ENCODE data around the gene PRICKLE2. TPM values are rescaled to one million over a fixed set of nuclear protein-coding genes. Genes with fewer than 3 reads are reported as not detected.
A peak's percentile ranks its signal among the peaks of the same experiment; 100 is the strongest.

PRICKLE2 gene
- total RNA-seq, 1 donor from 2014 or later = 37.2 TPM

GRCh38 chr3:64213962-64214379, 11.3 kb downstream of the PRICKLE2 start:
- peak overlapping the region; percentile 55 for H3K27ac ChIP-seq
- peak; percentile 53 for ATAC-seq
- no peaks in the 10 kb centered on the region for H3K36me3 ChIP-seq
- intact Hi-C loops (cut with DNase I) = no loop called here
- peak overlapping the region; percentile 19 for H3K4me3 ChIP-seq
- no peak for TF ChIP-seq CTCF (IDR thresholded peaks at IDR 0.05)
- DNase-seq = peak; percentile 67
- H3K9me3 ChIP-seq = no peaks in the 10 kb centered on the region
- H3K27me3 ChIP-seq = no peaks in the 10 kb centered on the region
- peaks cover 45% of the 10 kb centered on the region for H3K4me1 ChIP-seq

GRCh38 chr3:64213224-64213878, 11.9 kb downstream of the PRICKLE2 start:
- Histone ChIP-seq H3K9me3 (no peaks in the 10 kb centered on the region), H3K27me3 (no peaks in the 10 kb centered on the region), H3K4me1 (peaks cover 45% of the 10 kb centered on the region), H3K27ac (peak overlapping the region; percentile 55), H3K4me3 (no peak overlapping the region), H3K36me3 (no peaks in the 10 kb centered on the region)
- DNase-seq = no peak
- intact Hi-C loops (cut with DNase I) = no loop called here
- TF ChIP-seq CTCF (IDR thresholded peaks at IDR 0.05) = no peak
- no peak for ATAC-seq

- peak; percentile 72 for ATAC-seq
- H3K4me3 ChIP-seq = no peak overlapping the region
- no peak for TF ChIP-seq CTCF (IDR thresholded peaks at IDR 0.05)
- peak overlapping the region; percentile 43 for H3K27ac ChIP-seq
- no peaks in the 10 kb centered on the region for H3K36me3 ChIP-seq
- intact Hi-C loops (cut with DNase I) = no loop called here
- H3K27me3 ChIP-seq = no peaks in the 10 kb centered on the region
- H3K9me3 ChIP-seq = no peaks in the 10 kb centered on the region
- peak; percentile 67 for DNase-seq
- peaks cover 27% of the 10 kb centered on the region for H3K4me1 ChIP-seq
Measured at GRCh38 chr3:64209866-64210621, 15.2 kb downstream of the PRICKLE2 start.

DNA sequence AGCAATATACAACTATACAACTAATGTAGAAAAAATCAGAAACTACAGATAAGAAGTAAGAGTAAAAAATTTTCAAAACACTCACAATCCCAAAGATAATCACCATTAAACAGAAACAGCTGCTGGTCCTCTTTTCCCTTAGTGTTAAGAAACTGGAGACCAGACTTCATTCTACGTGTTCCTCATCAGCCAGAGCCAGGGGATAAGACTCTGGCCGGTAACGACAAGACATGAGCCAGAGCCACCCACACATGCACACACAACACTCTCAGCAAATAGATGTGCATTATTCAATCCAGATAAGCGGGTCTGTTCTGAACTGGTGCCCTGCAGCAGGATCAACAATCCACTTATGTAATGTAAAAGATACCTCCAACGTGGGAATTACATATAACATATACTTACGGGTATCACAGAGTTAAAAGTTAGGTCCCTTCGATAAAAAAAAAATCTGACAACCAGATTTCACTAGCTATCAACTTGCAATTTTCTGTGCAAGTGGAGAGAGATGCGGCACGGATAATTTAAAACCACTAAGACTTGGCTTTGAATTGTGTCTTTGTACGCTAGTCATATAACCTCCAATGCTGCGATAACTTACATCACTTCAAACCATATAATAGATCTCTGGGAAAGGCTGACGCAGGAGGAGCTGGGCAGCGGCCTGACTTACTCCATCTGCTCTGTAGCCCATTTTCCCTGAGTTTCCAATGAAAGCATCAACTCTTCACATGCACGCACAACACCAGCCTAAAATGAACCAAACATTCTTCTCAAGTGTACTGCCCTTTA, 17.8 kb downstream of the PRICKLE2 start:
- DNase-seq (no peak), ATAC-seq (no peak)
- Histone ChIP-seq H3K4me1 (peaks cover 14% of the 10 kb centered on the region), H3K9me3 (no peaks in the 10 kb centered on the region), H3K4me3 (no peak overlapping the region), H3K36me3 (no peaks in the 10 kb centered on the region), H3K27me3 (no peaks in the 10 kb centered on the region), H3K27ac (no peak overlapping the region)
- intact Hi-C loops (cut with DNase I) = no loop called here
- TF ChIP-seq CTCF (IDR thresholded peaks at IDR 0.05) = no peak

- DNase-seq (no peak), ATAC-seq (no peak)
- Histone ChIP-seq H3K4me1 (peaks cover 4% of the 10 kb centered on the region), H3K27ac (no peak overlapping the region), H3K9me3 (no peaks in the 10 kb centered on the region), H3K4me3 (no peak overlapping the region), H3K27me3 (no peaks in the 10 kb centered on the region), H3K36me3 (no peaks in the 10 kb centered on the region)
- TF ChIP-seq CTCF (IDR thresholded peaks at IDR 0.05) = no peak
- intact Hi-C loops (cut with DNase I) = no loop called here
Measured at GRCh38 chr3:64203969-64204908, 21.0 kb downstream of the PRICKLE2 start.
